HG03432 (cell line): ENCODE measurements around the gene HNRNPLL.
A peak's percentile ranks its signal among the peaks of the same experiment; 100 is the strongest.

ENCODE experiments used
- ATAC-seq: cut with Tn5 transposase; IDR thresholded peaks from one replicate; pipeline ENCODE4 v1.9.1; 2021; ENCODE audit warnings: mild to moderate bottlenecking, moderate library complexity; ENCODE audit not compliant: unreplicated experiment

Gene HNRNPLL

GRCh38 chr2:38533757-38534545, 68.8 kb downstream of the HNRNPLL start:
- no peak for ATAC-seq

- peak; percentile 97 for ATAC-seq
These were observed 69.5 kb downstream of the HNRNPLL start for GRCh38 chr2:38533180-38533579.

DNA sequence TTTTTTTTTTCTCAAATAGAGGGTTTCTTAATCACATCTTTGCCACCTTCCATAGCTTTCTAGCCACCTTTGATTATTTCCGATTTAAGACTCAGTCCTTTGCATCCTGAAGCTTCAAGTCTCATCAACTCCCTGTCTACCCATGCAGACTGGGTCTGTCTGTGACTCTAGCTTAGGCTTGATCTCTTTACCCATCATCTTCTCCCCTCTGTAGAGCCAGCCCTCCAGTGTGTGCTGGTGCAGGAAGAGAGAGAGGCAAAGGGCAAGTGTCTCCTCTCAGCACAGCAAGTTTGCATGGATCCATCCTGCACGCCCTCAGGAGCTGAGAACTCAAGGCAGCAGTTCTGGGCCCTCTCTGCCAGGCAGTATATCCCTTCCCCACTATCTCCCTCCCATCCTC, 70.4 kb downstream of the HNRNPLL start:
- no peak for ATAC-seq

- ATAC-seq, result no peak
These were observed 73.5 kb downstream of the HNRNPLL start for GRCh38 chr2:38529208-38529607.

- ATAC-seq, result no peak
These were observed 74.2 kb downstream of the HNRNPLL start for GRCh38 chr2:38528534-38528933.

GRCh38 chr2:38528008-38528442, 74.7 kb downstream of the HNRNPLL start:
- no peak for ATAC-seq

DNA sequence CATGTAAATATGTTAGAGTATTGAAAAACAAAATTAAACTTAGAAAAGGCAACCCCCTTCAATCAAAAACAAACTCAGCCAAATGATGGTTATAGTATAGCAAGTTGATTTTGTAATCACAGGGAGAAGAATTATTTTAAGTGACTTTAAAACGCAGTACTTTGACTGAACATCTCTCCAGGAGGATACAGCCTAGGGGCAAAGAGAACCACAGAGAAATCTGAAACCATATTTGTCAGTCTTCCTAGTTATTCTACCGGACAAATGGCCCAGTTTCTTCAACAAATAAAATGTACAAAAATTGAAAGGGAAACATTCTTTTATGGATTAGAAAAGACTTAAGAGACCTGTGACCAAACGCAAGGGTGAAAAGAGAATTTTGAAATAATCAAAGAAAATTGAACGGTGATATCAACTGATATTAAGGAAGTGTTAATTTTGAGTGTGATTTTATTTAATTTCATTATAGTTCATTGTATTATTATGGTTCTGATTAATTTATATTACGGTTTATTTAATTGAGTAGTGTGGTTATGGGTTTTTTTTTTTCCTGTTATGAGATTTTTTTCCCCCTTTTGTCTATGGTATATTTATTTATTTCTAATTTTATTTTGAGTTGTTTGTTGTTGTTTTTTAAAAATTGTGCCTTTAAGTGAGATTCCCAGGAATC, 75.3 kb downstream of the HNRNPLL start:
- no peak for ATAC-seq

GRCh38 chr2:38526195-38526594, 76.5 kb downstream of the HNRNPLL start:
- ATAC-seq, result no peak

- ATAC-seq, result no peak
These were observed 78.1 kb downstream of the HNRNPLL start for GRCh38 chr2:38524580-38524979.

GRCh38 chr2:38523728-38524437, 78.8 kb downstream of the HNRNPLL start:
- ATAC-seq, result no peak

DNA sequence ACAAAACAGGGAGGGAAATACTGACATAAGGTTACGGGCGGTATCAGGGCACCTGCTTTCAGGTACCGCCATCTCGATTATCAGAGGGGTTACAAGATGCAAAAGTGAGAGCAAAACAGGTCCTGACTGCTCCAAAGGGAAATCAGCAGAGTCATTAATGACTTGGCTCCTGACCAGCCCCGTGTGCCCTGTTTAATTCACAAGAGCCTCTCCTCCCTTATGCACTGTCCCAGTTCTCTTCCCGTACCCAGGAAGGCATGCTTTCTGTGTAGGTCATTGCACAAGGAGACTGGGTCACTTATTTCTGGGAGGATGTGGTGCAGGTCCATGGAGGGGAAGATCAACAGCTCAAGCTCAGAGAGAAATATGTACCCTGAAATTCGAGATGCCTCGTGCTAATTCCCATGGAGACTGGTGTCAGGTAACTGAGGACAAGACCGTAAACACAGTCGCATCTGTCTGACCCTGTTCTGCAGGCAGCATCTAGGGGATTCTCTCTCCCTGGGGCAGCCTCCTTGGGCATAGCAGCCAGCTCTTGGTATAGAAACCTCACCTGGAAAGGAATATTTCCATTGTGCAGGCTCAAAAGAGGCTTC, 79.9 kb downstream of the HNRNPLL start:
- no peak for ATAC-seq

- ATAC-seq, result no peak
These were observed 80.9 kb downstream of the HNRNPLL start for GRCh38 chr2:38521835-38522234.

- no peak for ATAC-seq
These were observed 85.4 kb downstream of the HNRNPLL start for GRCh38 chr2:38517284-38517683.

DNA sequence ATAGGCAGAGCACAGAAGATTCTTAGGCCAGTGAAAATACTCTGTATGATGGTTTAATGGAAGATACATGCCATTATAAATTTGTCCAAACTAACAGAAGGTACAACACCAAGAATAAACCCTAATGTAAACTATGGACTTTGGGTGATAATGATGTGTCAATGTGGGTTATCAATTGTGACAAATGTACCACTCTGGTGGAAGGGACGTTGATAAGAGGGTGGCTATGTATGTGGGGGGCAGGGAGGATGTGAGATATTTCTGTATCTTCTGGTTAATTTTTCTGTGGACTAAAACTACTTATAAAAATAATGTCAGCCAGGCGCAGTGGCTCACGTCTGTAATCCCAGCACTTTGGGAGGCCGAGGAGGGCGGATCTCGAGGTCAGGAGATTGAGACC, 86.2 kb downstream of the HNRNPLL start:
- no peak for ATAC-seq

DNA sequence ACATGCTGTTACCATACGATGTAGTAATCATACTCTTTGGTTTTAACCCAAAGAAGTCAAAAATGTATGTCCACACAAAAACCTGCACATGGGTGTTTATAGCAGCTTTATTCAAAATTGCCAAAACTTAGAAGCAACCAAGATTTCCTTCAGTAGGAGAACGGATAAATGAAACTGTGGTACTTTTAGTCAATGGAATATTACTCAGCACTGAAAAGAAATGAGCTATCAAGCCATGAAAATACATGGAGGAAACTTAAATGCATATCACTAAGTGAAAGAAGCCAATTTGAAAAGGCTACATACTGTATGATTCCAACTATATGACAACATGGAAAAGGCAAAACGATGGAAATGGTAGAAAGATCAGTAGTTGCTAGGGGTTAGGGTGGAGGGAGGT, 86.6 kb downstream of the HNRNPLL start:
- no peak for ATAC-seq

DNA sequence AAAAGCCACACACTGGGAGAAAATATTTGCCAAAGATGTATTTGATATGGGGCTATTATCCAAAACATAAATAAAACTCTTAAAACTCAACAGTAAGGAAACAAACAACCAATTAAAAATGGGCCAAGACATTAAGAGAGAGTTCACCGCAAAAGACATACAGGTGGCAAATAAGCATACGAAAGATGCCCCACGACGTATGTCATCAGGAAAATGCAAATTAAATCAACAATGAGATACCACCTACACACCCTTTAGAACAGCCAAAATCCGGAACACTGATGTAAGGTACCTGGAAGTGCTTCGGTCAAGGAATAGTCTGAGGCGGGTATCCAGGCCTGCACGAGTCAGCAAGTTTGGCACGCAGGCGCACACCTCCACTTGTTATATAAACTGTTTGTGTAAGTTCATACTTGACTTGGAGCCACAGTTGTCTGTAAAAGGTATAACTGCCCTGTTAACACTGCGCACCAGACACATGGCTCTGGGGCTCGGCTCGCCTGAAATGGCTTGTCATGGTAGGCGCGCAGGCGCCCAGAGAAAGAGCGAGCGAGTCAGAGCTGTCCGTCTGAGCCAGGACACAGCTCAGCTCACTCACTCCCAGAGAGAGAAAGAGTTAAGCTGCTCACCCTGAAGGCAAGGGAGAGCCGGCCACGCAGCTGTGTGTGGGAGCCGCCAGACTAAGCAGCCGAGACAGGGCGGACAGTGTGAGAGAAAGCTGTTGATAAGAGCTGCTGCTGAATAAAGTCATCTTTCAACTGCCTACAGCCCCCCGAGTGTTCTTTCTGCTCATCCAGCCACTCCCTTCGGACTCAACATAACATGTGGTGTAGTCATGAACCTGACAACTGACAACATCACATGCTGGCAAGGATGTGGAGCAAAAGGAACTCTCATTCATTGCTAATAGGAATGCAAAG, 87.3 kb downstream of the HNRNPLL start:
- ATAC-seq, result no peak

DNA sequence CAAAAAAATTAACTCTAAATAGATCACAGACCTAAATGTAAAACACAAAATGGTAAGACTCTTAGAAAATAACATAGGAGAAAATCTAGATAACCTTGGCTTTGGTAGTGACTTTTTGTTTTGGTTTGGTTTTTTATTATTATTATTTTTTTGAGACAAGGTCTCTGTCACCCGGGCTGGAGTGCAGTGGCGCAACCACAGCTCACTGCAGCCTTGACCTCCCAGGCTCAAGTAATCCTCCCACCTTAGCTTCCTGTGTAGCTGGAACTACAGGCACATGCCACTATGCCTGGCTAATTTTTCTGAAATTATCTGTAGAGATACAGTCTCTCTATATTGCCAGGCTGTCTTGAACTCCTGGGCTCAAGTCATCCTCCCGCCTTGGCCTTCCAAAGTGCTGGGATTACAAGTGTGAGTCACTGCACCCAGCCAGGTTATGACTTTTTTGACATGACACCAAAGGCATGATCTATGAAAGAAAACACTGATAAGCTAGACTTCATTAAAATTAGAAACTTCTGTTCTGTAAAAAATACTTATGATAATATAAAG, 88.0 kb downstream of the HNRNPLL start:
- ATAC-seq, result no peak

DNA sequence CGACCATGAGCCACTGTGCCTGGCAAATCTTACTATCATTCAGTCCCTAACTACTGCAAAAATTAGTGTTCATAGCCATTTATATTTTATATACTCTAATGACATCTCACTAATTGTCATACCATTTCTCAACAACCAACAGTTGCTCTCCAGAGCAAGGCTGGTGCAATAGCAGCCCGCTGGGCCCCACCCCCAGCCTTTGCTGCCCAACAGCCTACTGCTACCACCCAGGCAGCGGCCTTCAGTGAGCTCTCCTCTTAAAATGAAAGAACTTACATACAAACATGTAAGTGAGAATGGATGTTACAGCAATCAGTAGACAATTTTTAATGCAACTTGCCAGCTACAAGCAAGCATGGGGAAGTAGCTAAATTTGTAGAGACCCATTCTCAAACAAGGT, 90.5 kb downstream of the HNRNPLL start:
- no peak for ATAC-seq
